Muscle layer of duodenum (tissue), 2 donors: Measurements from ENCODE around the gene TLCD4.

ENCODE experiments used
- H3K27ac ChIP-seq: one replicate; pipeline ENCODE4 v1.7.0; 2013; ENCODE audit warnings: mild to moderate bottlenecking, low read length
- H3K27me3 ChIP-seq: one replicate; pipeline ENCODE4 v1.7.0; 2013; ENCODE audit warnings: low read depth, mild to moderate bottlenecking, control low read depth, low read length
- H3K36me3 ChIP-seq, 2 donors: one replicate each; pipeline ENCODE4 v1.7.0; 2013; ENCODE audit warnings: low read length in 2 of 2, control low read depth in 1 of 2, mild to moderate bottlenecking in 1 of 2; ENCODE audit not compliant: insufficient read depth in 2 of 2, control insufficient read depth in 1 of 2
- H3K4me1 ChIP-seq, 2 donors: one replicate each; pipeline ENCODE4 v1.7.0; 2013; ENCODE audit warnings: low read length in 2 of 2, mild to moderate bottlenecking in 2 of 2, control low read depth in 1 of 2, moderate library complexity in 1 of 2; ENCODE audit not compliant: insufficient read depth in 2 of 2, control insufficient read depth in 1 of 2
- H3K4me3 ChIP-seq, 2 donors: one replicate each; pipeline ENCODE4 v1.7.0; 2013; ENCODE audit warnings: low read length in 2 of 2, low read depth in 1 of 2, mild to moderate bottlenecking in 1 of 2
- H3K9me3 ChIP-seq, 2 donors: one replicate each; pipeline ENCODE4 v1.7.0; 2013; ENCODE audit warnings: low read length in 2 of 2, control low read depth in 1 of 2, mild to moderate bottlenecking in 1 of 2; ENCODE audit not compliant: control insufficient read depth in 1 of 2
- donor health status: healthy.

The TLCD4 gene

GRCh38 chr1:95096218-95096841 is 20.8 kb upstream of the TLCD4 start:
- H3K27me3 ChIP-seq: no peaks in the 10 kb centered on the region
- no peaks in the 10 kb centered on the region for H3K36me3 ChIP-seq
- H3K4me3 ChIP-seq: no peak overlapping the region
- no peaks in the 10 kb centered on the region for H3K9me3 ChIP-seq
- no peaks in the 10 kb centered on the region for H3K4me1 ChIP-seq
- no peak overlapping the region for H3K27ac ChIP-seq

- H3K27ac ChIP-seq: no peak overlapping the region
These were observed 19.7 kb upstream of the TLCD4 start for GRCh38 chr1:95097426-95097825.

DNA sequence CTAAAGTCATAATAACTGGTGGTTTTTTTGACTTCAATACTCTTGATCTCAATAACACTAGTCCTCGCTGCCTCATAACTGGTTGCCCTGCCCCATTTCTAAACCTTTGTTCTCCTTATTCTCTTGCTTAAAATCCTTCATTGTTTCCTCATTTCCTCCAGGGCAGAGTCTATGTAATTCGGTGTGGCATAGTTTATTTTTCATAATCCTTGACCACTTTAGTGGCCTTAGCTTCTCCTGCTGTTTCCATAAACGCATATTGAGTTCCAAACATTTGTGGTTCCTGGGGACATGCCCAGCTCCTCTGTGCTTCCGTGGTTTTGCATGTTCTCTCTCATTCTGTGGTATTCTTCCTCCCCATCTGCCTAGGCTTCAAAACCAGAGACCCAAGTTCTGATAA is 19.0 kb upstream of the TLCD4 start:
- no peak overlapping the region for H3K4me3 ChIP-seq
- H3K36me3 ChIP-seq: no peaks in the 10 kb centered on the region
- no peak overlapping the region for H3K27ac ChIP-seq
- H3K9me3 ChIP-seq: no peaks in the 10 kb centered on the region
- H3K27me3 ChIP-seq: no peaks in the 10 kb centered on the region
- no peaks in the 10 kb centered on the region for H3K4me1 ChIP-seq

More at GRCh38 chr1:95097426-95097825, 19.7 kb upstream of the TLCD4 start:
- no peaks in the 10 kb centered on the region for H3K9me3 ChIP-seq
- no peak overlapping the region for H3K4me3 ChIP-seq
- H3K4me1 ChIP-seq: no peaks in the 10 kb centered on the region
- H3K27me3 ChIP-seq: no peaks in the 10 kb centered on the region
- H3K36me3 ChIP-seq: no peaks in the 10 kb centered on the region

GRCh38 chr1:95108792-95109191 is 8.4 kb upstream of the TLCD4 start:
- Histone ChIP-seq H3K36me3 (no peaks in the 10 kb centered on the region), H3K9me3 (peaks cover 0 to 4% of the 10 kb centered on the region in 2 donors), H3K4me1 (no peaks in the 10 kb centered on the region), H3K4me3 (no peak overlapping the region), H3K27ac (no peak overlapping the region), H3K27me3 (no peaks in the 10 kb centered on the region)

DNA sequence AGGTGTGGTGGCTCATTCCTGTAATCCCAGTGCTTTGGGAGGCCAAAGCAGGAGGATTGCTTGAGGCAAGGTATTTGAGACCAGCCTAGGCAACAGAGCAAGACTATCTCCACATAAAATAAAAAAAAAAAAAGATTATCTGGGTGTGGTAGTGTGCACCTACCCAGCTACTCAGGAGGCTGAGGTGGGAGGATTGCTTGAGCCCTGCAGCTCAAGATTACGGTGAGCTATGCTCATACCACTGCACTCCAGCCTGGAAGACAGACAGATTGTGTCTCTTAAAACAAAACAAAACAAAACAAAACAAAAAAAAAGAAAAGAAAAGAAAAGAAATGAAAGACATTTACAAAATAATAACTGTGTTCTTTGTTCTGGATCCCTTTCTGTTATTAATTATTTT is 6.1 kb upstream of the TLCD4 start:
- Histone ChIP-seq H3K4me1 (no peaks in the 10 kb centered on the region), H3K27ac (no peak overlapping the region)

DNA sequence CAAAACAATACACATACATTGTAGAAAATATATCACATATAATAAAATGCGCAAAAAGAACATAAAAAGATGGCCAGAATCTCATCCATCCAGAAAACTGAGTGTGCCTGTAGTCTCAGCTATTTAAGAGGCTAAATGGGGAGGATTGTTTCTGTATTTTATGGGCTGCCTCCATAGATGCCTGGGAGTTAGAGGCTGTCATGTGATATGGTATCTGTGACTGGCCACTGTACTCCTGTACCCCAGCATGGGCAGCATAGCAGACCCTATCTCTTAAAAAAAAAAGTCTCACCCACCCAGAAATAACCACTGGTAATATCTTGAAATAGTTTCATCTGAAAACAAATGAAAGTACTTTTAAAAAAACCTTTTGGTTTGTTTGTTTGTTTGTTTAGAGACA is 3.5 kb upstream of the TLCD4 start:
- no peak overlapping the region for H3K27ac ChIP-seq
- no peaks in the 10 kb centered on the region for H3K27me3 ChIP-seq
- no peaks in the 10 kb centered on the region for H3K36me3 ChIP-seq
- H3K4me1 ChIP-seq: peaks cover 0 to 7% of the 10 kb centered on the region in 2 donors
- H3K9me3 ChIP-seq: peaks cover 0 to 4% of the 10 kb centered on the region in 2 donors
- H3K4me3 ChIP-seq: no peak overlapping the region

More for the DNA sequence above, 6.1 kb upstream of the TLCD4 start:
- no peaks in the 10 kb centered on the region for H3K27me3 ChIP-seq
- H3K9me3 ChIP-seq: peaks cover 0 to 4% of the 10 kb centered on the region in 2 donors
- H3K36me3 ChIP-seq: no peaks in the 10 kb centered on the region
- H3K4me3 ChIP-seq: no peak overlapping the region

DNA sequence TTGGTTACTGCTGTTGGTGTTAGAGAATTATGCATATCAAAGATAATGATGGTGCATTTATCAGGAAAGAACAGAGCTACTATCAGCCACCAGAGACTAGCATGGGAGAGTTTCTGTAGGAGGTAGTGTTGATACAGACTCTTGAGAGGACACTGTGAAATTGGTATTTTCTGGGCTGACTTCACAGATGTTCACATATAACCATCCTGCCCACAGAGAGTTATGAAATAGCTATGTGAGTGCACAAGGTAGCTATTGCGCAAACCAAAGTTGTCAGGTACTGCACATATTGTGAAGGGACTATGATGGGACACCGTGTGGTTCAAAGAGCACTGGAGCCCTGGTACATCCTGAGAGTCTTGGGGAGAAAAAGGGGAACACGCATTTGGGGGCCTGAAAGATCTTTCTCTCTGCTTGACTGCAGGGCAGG is 1.4 kb upstream of the TLCD4 start:
- H3K9me3 ChIP-seq: peaks cover 0 to 4% of the 10 kb centered on the region in 2 donors
- no peak overlapping the region for H3K4me3 ChIP-seq
- H3K27ac ChIP-seq: no peak overlapping the region
- no peaks in the 10 kb centered on the region for H3K27me3 ChIP-seq
- peaks cover 0 to 7% of the 10 kb centered on the region in 2 donors for H3K4me1 ChIP-seq
- no peaks in the 10 kb centered on the region for H3K36me3 ChIP-seq

- Histone ChIP-seq H3K27ac (no peak overlapping the region), H3K36me3 (no peaks in the 10 kb centered on the region), H3K4me1 (peaks cover 0 to 7% of the 10 kb centered on the region in 2 donors), H3K27me3 (no peaks in the 10 kb centered on the region), H3K9me3 (peaks cover 0 to under 1% of the 10 kb centered on the region in 2 donors), H3K4me3 (peak overlapping the region; percentile 76 to 93)
These were observed 462 bp upstream of the TLCD4 start for GRCh38 chr1:95116580-95117206.

DNA sequence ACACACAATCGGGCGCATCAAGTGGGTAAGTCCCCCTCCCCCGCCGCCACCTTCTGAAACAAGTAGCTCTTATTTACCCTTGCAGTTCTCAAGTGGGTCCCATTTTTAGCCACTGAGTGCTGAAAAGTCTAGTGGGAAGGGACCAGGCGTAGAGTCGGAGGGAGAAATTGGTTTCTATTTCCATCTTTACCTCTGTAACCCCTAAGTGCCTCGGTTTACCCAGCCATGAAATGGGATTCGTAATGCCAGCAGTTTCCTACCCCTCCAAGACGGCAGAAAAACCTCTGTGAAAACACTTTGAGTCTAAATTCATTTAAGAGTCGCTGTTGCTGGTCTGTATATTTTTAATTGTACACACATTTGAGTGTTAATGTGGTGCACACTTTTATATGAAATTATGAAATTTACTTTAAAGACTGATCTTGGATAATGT is 928 bp downstream of the TLCD4 start:
- Histone ChIP-seq H3K27me3 (no peaks in the 10 kb centered on the region), H3K4me1 (peaks cover 0 to 7% of the 10 kb centered on the region in 2 donors), H3K36me3 (no peaks in the 10 kb centered on the region), H3K9me3 (no peaks in the 10 kb centered on the region), H3K27ac (no peak overlapping the region), H3K4me3 (peak overlapping the region; percentile 63 to 93)

DNA sequence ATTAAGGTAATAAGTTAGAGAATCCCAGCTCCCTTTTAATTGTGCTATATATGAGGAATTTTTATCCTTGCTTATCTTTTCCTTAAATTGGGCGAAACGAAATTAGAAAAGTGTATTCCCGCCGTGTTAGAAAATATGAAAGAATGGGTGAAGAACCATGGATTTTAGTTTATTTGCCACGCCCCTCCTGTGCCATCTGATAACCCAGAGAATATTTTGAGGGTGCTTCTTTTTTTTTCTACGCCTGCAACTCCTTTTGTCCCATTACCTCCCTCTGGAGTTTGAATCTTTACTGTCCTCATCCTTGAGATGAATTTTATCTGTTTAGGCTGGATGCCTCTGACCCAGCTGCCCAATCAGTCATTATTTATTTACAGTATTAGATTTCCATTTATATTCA is 1.6 kb downstream of the TLCD4 start:
- Histone ChIP-seq H3K4me3 (no peak overlapping the region), H3K27me3 (no peaks in the 10 kb centered on the region), H3K27ac (no peak overlapping the region)

DNA sequence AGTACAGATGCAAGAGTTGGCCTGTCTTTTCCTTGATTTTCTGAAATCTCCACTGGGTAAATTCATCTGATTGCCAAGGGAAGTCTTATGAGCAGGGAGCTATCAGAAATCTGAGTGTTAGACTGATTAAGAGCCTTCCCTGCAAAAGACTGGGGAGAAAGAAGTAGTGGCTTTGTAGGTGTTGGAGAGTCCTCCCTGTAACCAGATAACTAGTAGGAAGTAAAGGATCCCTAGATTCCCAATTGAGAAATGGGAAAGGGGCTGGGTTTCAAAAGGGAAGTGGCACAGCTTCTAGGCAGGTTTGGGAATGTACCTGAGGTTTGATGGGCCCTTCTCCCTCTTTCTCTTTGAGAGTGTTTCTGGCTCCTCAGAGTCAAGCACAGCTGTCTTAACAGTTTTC is 2.1 kb downstream of the TLCD4 start:
- Histone ChIP-seq H3K36me3 (no peaks in the 10 kb centered on the region), H3K4me1 (peaks cover 0 to 7% of the 10 kb centered on the region in 2 donors), H3K9me3 (no peaks in the 10 kb centered on the region), H3K4me3 (no peak overlapping the region), H3K27ac (no peak overlapping the region), H3K27me3 (no peaks in the 10 kb centered on the region)

More for the DNA sequence above, 1.6 kb downstream of the TLCD4 start:
- Histone ChIP-seq H3K9me3 (no peaks in the 10 kb centered on the region), H3K36me3 (no peaks in the 10 kb centered on the region), H3K4me1 (peaks cover 0 to 7% of the 10 kb centered on the region in 2 donors)
